ENCODE results near the gene MCAM. TPM values are rescaled to one million over a fixed set of nuclear protein-coding genes. Genes with fewer than 3 reads are reported as not detected.

MCAM gene
- total RNA-seq, 1 experiment from 2014 or later: 38.8 TPM

DNA sequence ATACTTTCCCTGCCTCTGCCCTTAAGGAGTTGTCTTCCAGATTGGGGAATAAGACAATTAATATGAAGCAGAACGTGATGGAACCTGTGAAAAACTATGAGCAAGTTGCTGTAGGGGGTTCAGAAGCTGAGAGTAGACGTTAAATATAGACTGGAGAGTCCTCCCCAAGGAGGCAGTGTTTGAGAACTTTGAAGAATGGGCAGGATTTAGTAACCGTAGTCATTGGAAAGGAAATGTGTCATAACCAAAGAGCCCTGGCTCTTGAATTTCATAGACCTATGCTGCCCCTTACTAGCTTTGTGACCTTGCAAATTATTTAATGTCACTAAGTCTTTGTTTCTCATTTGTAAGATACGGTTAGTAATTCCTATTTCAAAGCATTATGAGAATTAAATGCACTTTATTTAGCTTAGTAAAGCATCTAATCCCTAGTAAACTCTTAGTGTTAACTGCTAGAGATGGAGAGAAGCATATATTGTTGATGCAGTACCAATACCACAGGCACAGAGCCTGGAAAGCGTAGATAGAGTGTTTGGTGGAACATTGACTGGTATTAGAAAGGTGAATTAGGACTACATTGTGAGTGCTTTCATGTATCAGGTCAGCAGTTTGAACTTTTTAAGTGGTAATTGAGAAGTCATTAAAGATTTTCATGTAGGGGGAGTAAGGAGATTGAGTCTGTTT, 54.1 kb downstream of the MCAM start:
- H3K4me1 ChIP-seq (replicated peaks; ENCODE audit: insufficient read depth): no peaks in the 10 kb centered on the region
- peaks cover 58% of the 10 kb centered on the region for H3K79me2 ChIP-seq (ENCODE audit: low read depth)
- intact Hi-C loops (cut with micrococcal nuclease; ENCODE audit: unreplicated experiment): no loop called here
- H3F3A ChIP-seq (ENCODE audit: insufficient read depth, low read depth): peaks cover 18% of the 10 kb centered on the region; the same call in 1 of the 2 replicates
- peaks cover 21% of the 10 kb centered on the region for H4K20me1 ChIP-seq (ENCODE audit: insufficient read depth)
- no peaks in the 10 kb centered on the region for H3K27me3 ChIP-seq (ENCODE audit: insufficient read depth, low read depth)
- ChIA-PET POLR2A (ENCODE audit: unreplicated experiment) (no interaction called here), CTCF (interaction anchor here (0.6 kb wide), 1 partner anchor 8 kb away, joined by 4 read pairs; no protein-coding TSS in a partner anchor)
- no peaks in the 10 kb centered on the region for H3K9me2 ChIP-seq (ENCODE audit: insufficient read depth)
- no peaks in the 10 kb centered on the region for H3K9me3 ChIP-seq (ENCODE audit: insufficient read depth, low read depth)
- no peak overlapping the region for H3K4me3 ChIP-seq
- DNase-seq: no peak
- no peaks in the 10 kb centered on the region for H3K36me3 ChIP-seq (ENCODE audit: low read depth)
- no peak for TF ChIP-seq EZH2 (IDR thresholded peaks at IDR 0.05; ENCODE audit: low read depth)
- no peak for TF ChIP-seq CTCF (conservative IDR thresholded peaks at IDR 0.05)
- no peak overlapping the region for H3K4me2 ChIP-seq
- no peak overlapping the region for H3K27ac ChIP-seq
- BruUV-seq (replicated peaks): no TSS peak
- no peak overlapping the region for H2AFZ ChIP-seq

DNA sequence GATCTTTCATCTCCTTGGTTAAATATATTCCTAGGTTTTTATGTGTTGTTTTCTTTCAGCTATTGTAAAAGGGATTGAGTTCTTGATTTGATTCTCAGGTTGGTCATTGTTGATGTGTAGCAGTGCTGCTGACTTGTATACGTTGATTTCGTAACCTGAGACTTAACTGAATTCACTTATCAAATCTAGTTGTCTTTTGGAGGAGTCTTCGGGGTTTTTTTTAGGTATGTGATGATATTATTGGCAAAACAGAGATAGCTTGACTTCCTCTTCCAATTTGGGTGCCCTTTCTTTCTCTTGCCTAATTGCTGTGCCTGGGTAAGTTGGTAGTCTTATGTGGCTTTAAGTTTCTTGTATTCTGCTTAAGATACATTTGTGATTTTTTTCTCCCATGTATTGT, 57.9 kb downstream of the MCAM start:
- Histone ChIP-seq H2AFZ (no peak overlapping the region), H3F3A (ENCODE audit: insufficient read depth, low read depth) (0 out of 2 replicates have a peak, but pooled peaks cover 4% of the 10 kb centered on the region), H3K9me2 (ENCODE audit: insufficient read depth) (no peaks in the 10 kb centered on the region), H3K4me3 (no peak overlapping the region), H3K27me3 (ENCODE audit: insufficient read depth, low read depth) (no peaks in the 10 kb centered on the region), H3K4me1 (replicated peaks; ENCODE audit: insufficient read depth) (no peaks in the 10 kb centered on the region), H3K36me3 (ENCODE audit: low read depth) (no peaks in the 10 kb centered on the region; the same call in 1 of the 2 replicates), H3K79me2 (ENCODE audit: low read depth) (peaks cover 39% of the 10 kb centered on the region), H3K9me3 (ENCODE audit: insufficient read depth, low read depth) (no peaks in the 10 kb centered on the region), H4K20me1 (ENCODE audit: insufficient read depth) (peaks cover 13% of the 10 kb centered on the region; the same call in 1 of the 2 replicates), H3K4me2 (no peak overlapping the region), H3K27ac (no peak overlapping the region)
- POLR2A ChIA-PET (ENCODE audit: unreplicated experiment): no interaction called here
- intact Hi-C loops (cut with micrococcal nuclease; ENCODE audit: unreplicated experiment): no loop called here
- TF ChIP-seq EZH2 (IDR thresholded peaks at IDR 0.05; ENCODE audit: low read depth): no peak
- TF ChIP-seq CTCF (conservative IDR thresholded peaks at IDR 0.05): no peak
- BruUV-seq (replicated peaks): no TSS peak
- DNase-seq: no peak
- CTCF ChIA-PET: interaction anchor here (0.6 to 0.7 kb wide), 2 partner anchors 36 to 79 kb away, joined by 3 read pairs; no protein-coding TSS in a partner anchor

Small RNA genes within 50 kb of the gene (microRNA-seq; reads per million reads assigned to microRNA genes)
- not detected for gene MIR6756 (ENCODE audit: borderline number of aligned reads, borderline replicate concordance)

Other genes with a start within 250 kb of the MCAM start
- gene VPS11, start 249.3 kb downstream of the MCAM start, total RNA-seq (2021): 21.1 and 22.9 TPM in 2 replicates
- gene HMBS, start 232.2 kb downstream of the MCAM start, total RNA-seq (2021): 49.3 and 54.9 TPM in 2 replicates
- 32.8 and 41.1 TPM in 2 replicates for gene DPAGT1, start 215.3 kb downstream of the MCAM start, total RNA-seq (2021)
- gene C2CD2L, start 209.8 kb downstream of the MCAM start, total RNA-seq (2021): 6.7 and 9.3 TPM in 2 replicates
- 34.9 and 35.5 TPM in 2 replicates for gene HINFP, start 195.6 kb downstream of the MCAM start, total RNA-seq (2021)
- 0.11 TPM in 1 of 2 replicates, not detected in the other for gene ABCG4, start 168.1 kb downstream of the MCAM start, total RNA-seq (2021)
- gene NLRX1, start 148.4 kb downstream of the MCAM start, total RNA-seq (2021): 18.4 and 22.5 TPM in 2 replicates
- 0.73 TPM in 1 of 2 replicates, not detected in the other for gene NHERF4, start 131.7 kb downstream of the MCAM start, total RNA-seq (2021)
- 26.3 and 32.9 TPM in 2 replicates for gene CBL, start 110.8 kb downstream of the MCAM start, total RNA-seq (2021)
- 55.0 and 64.3 TPM in 2 replicates for gene RNF26, start 17.4 kb upstream of the MCAM start, total RNA-seq (2021)
- gene C1QTNF5, start 23.8 kb upstream of the MCAM start, total RNA-seq (2021): not detected in 2 replicates
- gene MFRP, start 29.6 kb upstream of the MCAM start, total RNA-seq (2021): not detected in 2 replicates
- 2.1 and 2.7 TPM in 2 replicates for gene USP2, start 64.6 kb upstream of the MCAM start, total RNA-seq (2021)
- gene THY1, start 106.0 kb upstream of the MCAM start, total RNA-seq (2021): not detected in 2 replicates

Data from PC-9 (cell line).